GM13976 (cell line): ENCODE measurements around the gene CTBP2.
"Not testable (repeated sequence)": the region's sequence is repeated elsewhere in the genome, so short reads cannot be mapped to it uniquely, and the experiment has no call there.

Source experiments
- DNase-seq: peaks from one replicate; pipeline ENCODE4 v3.0.0; 2012; ENCODE audit warnings: low spot score
- in situ Hi-C: fragments of 300-500 bp; cut with MboI; formaldehyde crosslinking; loops from one replicate; pipeline ENCODE4 v1.12.0; 2022; ENCODE audit warnings: low sequenced_read_pairs, mixed read lengths, inconsistent platforms; ENCODE audit not compliant: unreplicated experiment
- TF ChIP-seq, protein P1 (sequence below): IDR thresholded peaks from 2 replicates; pipeline ENCODE4 v1.5.1; 2012; ENCODE audit warnings: borderline replicate concordance, mild to moderate bottlenecking; ENCODE audit not compliant: insufficient read depth; ENCODE audit errors: extremely low read depth, missing control alignments, control extremely low read depth

CTBP2 gene

DNA sequence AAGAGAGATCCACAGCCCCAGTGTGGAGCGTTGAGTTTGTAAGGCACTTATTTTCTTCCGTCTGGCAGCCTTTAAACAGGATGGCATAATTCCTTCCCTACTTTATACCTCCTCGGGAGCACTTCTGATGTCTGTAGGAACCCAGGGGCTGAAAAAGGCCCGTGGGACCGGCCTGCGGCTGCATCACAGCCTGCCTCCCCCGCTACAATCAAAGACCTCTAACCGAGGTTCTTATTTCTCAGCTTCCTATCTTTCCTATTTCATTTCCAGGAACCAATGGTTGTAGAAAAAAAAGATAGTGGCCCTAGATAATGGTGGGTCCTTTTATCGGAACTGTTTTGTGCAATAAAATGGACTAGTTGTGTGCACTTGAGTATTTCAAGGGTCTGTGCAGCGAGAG lies 4.1 kb upstream of the CTBP2 start:
- TF ChIP-seq, protein P1, sequence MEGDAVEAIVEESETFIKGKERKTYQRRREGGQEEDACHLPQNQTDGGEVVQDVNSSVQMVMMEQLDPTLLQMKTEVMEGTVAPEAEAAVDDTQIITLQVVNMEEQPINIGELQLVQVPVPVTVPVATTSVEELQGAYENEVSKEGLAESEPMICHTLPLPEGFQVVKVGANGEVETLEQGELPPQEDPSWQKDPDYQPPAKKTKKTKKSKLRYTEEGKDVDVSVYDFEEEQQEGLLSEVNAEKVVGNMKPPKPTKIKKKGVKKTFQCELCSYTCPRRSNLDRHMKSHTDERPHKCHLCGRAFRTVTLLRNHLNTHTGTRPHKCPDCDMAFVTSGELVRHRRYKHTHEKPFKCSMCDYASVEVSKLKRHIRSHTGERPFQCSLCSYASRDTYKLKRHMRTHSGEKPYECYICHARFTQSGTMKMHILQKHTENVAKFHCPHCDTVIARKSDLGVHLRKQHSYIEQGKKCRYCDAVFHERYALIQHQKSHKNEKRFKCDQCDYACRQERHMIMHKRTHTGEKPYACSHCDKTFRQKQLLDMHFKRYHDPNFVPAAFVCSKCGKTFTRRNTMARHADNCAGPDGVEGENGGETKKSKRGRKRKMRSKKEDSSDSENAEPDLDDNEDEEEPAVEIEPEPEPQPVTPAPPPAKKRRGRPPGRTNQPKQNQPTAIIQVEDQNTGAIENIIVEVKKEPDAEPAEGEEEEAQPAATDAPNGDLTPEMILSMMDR, result no peak
- DNase-seq, result no peak
- in situ Hi-C loops, result no loop called here

DNA sequence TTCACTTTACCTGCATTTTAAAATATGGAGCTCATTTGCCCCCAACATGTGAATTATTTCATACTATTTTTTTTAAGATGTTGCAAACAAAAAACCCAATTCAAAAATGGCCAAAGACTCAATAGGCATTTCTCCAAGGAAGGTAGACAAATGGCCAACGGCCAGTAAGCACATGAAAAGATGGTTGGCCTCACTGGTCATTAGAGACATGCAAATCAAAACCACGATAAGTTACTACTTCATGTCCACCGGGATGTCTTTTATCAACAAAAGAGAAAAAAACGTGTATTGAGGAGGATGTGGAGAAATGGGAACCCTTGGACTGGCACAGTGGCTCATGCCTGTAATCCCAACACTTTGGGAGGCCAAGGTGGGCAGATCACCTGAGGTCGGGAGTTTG lies 3.4 kb upstream of the CTBP2 start:
- DNase-seq, result no peak
- TF ChIP-seq, protein P1, result no peak
- in situ Hi-C loops, result no loop called here

DNA sequence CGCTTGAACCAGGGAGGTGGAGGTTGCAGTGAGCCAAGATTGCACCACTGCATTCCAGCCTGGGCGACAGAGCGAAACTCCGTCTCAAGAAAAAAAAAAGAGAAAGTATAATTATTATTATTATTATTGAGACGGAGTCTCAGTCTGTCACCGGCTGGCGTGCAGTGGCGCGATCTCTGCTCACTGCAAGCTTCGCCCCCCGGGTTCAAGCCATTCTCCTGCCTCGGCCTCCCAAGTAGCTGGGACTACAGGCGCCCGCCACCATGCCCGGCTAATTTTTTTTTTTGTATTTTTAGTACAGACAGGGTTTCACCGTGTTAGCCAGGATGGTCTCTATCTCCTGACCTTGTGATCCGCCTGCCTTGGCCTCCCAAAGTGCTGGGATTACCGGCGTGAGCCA lies 2.9 kb upstream of the CTBP2 start:
- in situ Hi-C loops, DNase-seq: not testable (repeated sequence)

DNA sequence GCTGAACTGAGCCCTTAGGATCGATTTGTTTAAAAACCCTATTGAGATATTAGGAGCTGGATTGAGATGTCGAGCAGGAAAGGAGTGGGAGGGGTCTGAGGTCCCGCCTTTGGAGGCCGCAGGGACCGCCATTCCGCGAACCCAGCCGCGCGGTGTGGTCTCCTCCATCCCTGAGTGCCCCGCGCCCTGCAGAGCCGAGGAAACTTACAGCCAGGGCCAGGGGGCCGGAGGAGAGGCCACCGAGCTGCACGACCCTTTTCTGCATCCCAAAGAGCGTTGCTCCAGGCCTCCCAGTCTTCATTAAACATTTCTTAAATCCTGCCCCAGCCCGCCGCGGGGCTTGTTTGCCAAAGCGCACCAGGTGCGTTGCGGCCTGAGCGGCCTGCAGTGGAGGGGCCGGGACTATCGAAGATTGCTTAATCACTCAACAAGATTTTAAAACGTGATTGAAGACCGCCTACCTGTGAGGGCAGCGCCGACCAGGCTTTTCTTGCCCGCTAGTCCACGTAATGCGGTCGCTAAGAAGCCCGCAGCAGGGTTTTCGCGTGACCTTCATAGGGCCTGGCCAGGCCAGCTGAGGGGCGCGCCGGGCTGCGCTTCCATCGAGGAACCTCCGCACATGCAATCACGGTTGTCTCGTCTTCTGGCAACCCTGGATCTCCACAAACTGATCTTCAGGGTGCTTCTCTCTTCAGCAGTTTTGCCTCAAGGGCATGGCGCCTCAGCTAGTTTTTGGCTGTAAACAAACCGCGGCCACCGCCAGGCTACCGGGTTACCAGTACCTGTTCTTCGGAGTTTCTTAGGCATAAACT lies 2.0 kb upstream of the CTBP2 start:
- in situ Hi-C loops, result no loop called here
- TF ChIP-seq, protein P1, result no peak
- DNase-seq, result no peak

DNA sequence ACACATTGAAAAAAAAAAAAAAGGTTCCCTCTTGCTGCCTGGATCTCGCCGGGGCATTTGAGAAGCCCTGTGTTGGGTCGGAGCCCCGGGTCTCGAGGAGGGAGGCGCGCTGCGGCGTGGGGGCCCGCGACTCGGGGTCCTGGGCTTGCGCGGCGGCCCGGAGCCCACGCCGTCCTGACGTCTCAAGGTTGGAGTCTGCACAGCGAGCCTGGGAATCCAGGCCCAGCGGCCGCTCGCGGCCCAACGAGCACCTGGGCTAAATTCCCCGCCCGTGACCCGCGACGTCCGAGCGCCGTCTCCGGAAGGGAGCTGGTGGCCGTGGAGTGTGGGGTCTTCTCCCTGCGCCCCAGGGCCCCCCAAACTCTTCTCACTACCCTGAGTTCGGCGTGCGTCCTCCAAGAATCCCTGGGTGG lies 1.4 kb upstream of the CTBP2 start:
- TF ChIP-seq, protein P1, result no peak
- no peak for DNase-seq
- in situ Hi-C loops, result no loop called here

DNA sequence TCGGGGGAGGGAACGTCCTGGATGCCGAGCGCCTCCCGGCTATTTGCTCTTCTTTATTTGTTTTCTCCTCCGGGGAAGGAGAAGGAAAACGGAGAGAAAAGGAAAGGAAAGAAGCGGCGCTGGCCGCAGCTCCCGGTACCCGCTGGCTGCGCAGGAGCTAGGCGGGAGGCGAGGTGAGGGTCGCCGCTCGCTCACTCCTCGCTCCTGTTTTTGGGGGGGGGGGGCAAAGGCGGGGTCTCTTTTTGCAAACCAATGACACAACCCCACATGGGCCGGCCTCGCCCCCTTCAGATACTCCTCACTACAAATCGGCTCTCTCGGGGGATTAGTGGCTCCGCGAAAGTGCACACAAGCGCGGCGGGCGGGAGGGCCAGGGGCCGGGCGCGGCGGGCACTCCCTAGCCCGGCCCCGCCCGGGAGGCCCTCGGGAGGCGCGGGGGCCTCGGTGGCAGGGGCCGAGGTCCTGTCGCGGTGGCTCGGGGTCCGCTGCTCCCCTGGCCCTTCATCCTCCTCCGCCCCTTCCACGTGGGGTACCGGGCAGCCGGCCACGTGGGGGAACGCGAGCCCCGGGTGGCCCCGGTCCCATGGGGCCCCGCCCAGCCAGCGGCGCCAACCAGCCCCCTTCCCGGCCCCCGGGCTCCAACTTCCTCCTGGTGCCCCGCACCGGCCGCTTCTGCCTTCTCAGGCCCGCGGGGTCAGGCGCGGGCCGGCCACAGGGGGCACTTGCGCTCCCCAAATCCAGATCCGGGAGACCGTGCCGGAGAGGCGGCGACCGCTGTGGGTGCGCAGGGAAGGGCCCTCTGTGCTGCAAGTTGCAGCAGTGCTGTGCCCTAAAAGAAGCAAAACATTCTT lies 718 bp upstream of the CTBP2 start:
- TF ChIP-seq, protein P1, result peak; percentile 7
- in situ Hi-C loops, result no loop called here
- DNase-seq, result peak; percentile 68

DNA sequence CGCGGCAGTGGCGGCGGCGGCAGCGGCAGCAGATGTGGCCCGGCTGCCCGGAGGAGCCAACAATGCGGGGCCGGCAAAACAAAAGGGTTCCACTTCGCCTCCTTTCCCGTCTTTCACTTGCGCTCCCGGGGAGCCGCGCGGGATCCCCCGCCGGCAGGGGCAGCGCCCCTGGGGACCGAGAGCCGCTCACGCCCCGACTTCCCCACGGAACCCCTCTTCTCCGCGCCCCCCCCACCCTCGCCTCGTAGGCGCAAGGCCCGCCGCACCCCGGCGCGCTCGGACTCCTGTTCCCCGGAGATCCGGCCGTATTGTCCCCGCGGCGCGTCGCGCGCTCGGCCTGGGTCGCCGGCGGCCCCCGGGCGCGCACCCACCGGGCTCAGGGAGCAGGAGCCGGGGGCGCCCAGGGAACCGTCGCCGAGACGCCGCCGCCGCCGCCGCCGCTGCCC lies 854 bp downstream of the CTBP2 start:
- TF ChIP-seq, protein P1, result no peak
- peak; percentile 60 for DNase-seq
- in situ Hi-C loops, result no loop called here
